Erythroblast (primary cell): ENCODE measurements around the gene NPHS2.

ENCODE experiments used
- GATA1 ChIP-seq: IDR thresholded peaks from 2 replicates; pipeline ENCODE4 v1.6.1; 2011; ENCODE audit warnings: low read depth, mild to moderate bottlenecking, control low read depth, low read length, moderate library complexity
- POLR2A ChIP-seq: IDR thresholded peaks from 2 replicates; pipeline ENCODE4 v1.6.1; 2011; ENCODE audit warnings: mild to moderate bottlenecking, low read length

- TF ChIP-seq POLR2A, result no peak
- TF ChIP-seq GATA1, result no peak
These were observed 11.6 kb upstream of the NPHS2 start for GRCh38 chr1:179587336-179587735.
